ENCODE data around the gene YPEL1.

GRCh38 chr22:21714059-21714770, 21.4 kb downstream of the YPEL1 start:
- TF ChIP-seq CTCF (IDR thresholded peaks at IDR 0.05; ENCODE audit: low read depth, low read length, missing input control) (no peak), HNF4G (IDR thresholded peaks at IDR 0.05) (no peak), MAX (IDR thresholded peaks at IDR 0.05) (no peak), YY1 (IDR thresholded peaks at IDR 0.05) (no peak), TAF1 (conservative IDR thresholded peaks at IDR 0.05) (no peak), RXRA (IDR thresholded peaks at IDR 0.05) (no peak), ZBTB33 (IDR thresholded peaks at IDR 0.05) (no peak), RAD21 (IDR thresholded peaks at IDR 0.05) (no peak), REST (IDR thresholded peaks at IDR 0.05) (no peak), GABPA (IDR thresholded peaks at IDR 0.05 in 1 of 2, conservative IDR thresholded peaks at IDR 0.05 in 1 of 2) (no peak), JUND (IDR thresholded peaks at IDR 0.05) (no peak)

Measured in liver (tissue), 3 donors.